Suppressor macrophage treated with lipopolysaccharide for 1 hour (primary cell): ENCODE measurements around the gene KCNQ5.
A peak's percentile ranks its signal among the peaks of the same experiment; 100 is the strongest.

Experiments used
- DNase-seq, 3 donors: peaks; one replicate each; pipeline ENCODE4 v3.0.0-alpha.2; 2020 to 2022

KCNQ5 gene

GRCh38 chr6:72922401-72922800, 300.5 kb downstream of the KCNQ5 start:
- no peak for DNase-seq

- no peak for DNase-seq
These were observed 303.3 kb downstream of the KCNQ5 start for GRCh38 chr6:72925136-72925535.

GRCh38 chr6:72930556-72931132, 308.8 kb downstream of the KCNQ5 start:
- DNase-seq: no peak

- DNase-seq: no peak
These were observed 309.5 kb downstream of the KCNQ5 start for GRCh38 chr6:72931325-72931887.

- DNase-seq: no peak
These were observed 311.4 kb downstream of the KCNQ5 start for GRCh38 chr6:72933233-72933632.

- no peak for DNase-seq
These were observed 315.1 kb downstream of the KCNQ5 start for GRCh38 chr6:72936766-72937559.

GRCh38 chr6:72938104-72938503, 316.2 kb downstream of the KCNQ5 start:
- no peak for DNase-seq

- no peak for DNase-seq
These were observed 317.1 kb downstream of the KCNQ5 start for GRCh38 chr6:72939004-72939403.

- DNase-seq: no peak
These were observed 318.4 kb downstream of the KCNQ5 start for GRCh38 chr6:72940265-72940664.

- no peak for DNase-seq
These were observed 319.4 kb downstream of the KCNQ5 start for GRCh38 chr6:72941263-72941662.

GRCh38 chr6:72941751-72942150, 319.9 kb downstream of the KCNQ5 start:
- no peak for DNase-seq

- DNase-seq: no peak
These were observed 321.8 kb downstream of the KCNQ5 start for GRCh38 chr6:72943699-72944098.

GRCh38 chr6:72944660-72945059, 322.8 kb downstream of the KCNQ5 start:
- DNase-seq: no peak

- peak; percentile 36 to 62 (median 51) for DNase-seq
These were observed 324.9 kb downstream of the KCNQ5 start for GRCh38 chr6:72946774-72947173.

GRCh38 chr6:72947534-72947933, 325.7 kb downstream of the KCNQ5 start:
- no peak for DNase-seq

GRCh38 chr6:72948153-72948552, 326.3 kb downstream of the KCNQ5 start:
- DNase-seq: no peak

GRCh38 chr6:72950114-72950860, 328.4 kb downstream of the KCNQ5 start:
- DNase-seq: peak; percentile 2 to 43 (median 24)

GRCh38 chr6:72952808-72953630, 331.2 kb downstream of the KCNQ5 start:
- DNase-seq: no peak

- DNase-seq: no peak
These were observed 332.1 kb downstream of the KCNQ5 start for GRCh38 chr6:72953971-72954381.

GRCh38 chr6:72954716-72955115, 332.9 kb downstream of the KCNQ5 start:
- no peak for DNase-seq

GRCh38 chr6:72955666-72956065, 333.8 kb downstream of the KCNQ5 start:
- DNase-seq: peak; percentile 27 to 37 (median 34)

GRCh38 chr6:72956272-72956671, 334.4 kb downstream of the KCNQ5 start:
- no peak for DNase-seq

- DNase-seq: no peak
These were observed 338.0 kb downstream of the KCNQ5 start for GRCh38 chr6:72959821-72960220.
